ENCODE results near the gene ALS2. TPM values are rescaled to one million over a fixed set of nuclear protein-coding genes. Genes with fewer than 3 reads are reported as not detected.

ALS2 gene
- total RNA-seq, 2 experiments from 2014 or later: 7.0 to 7.2 TPM

DNA sequence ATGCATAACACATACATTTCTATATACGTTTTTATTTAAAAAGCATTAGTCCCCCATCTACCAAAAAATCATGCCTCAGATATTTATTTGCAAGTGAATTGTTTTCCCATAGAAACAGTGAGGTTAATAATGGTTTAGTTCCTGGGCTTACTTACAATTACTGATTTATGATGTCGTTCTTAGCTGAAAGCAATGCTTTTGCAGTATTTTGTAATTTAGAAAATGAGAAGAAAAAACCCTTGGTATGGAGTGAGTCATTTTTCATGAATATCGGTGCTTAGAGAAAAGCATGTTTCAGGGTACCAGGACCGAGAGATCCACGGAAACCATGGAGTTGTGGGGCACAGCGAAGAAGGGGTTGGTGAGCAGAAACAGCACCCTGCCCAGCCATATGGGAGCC, 13.6 kb upstream of the ALS2 start:
- POLR2A ChIA-PET: no interaction called here

DNA sequence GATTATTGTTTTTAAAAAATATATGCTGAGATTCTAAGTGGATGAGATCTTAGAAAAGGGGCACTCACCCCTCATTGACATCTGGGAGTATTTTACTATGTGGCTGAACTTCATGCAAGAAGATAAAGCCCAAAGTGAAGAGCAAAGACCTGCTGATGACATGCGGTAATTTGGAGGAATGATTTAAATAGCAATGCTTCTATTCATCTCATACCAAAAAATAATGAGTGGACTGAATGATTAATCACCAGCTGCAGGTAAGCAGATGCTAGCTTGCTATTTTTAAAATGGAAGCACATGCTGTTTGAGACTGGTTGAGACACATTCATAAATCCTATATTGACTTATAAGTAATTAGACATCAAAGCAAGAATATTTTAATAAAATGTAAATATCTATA, 12.9 kb upstream of the ALS2 start:
- Mint-ChIP-seq H3K9me3 (no peaks in the 10 kb centered on the region), H3K4me3 (no peak overlapping the region), H3K4me1 (ENCODE audit: low read depth) (no peaks in the 10 kb centered on the region), H3K27ac (no peak overlapping the region), H3K36me3 (ENCODE audit: low read depth) (no peaks in the 10 kb centered on the region), H3K27me3 (peaks cover 17% of the 10 kb centered on the region)
- DNase-seq: no peak
- Histone ChIP-seq H3K4me3 (ENCODE audit: low read length) (no peak overlapping the region), H3K9me3 (ENCODE audit: control insufficient read depth in 1 of 2, insufficient read depth in 1 of 2, low read length in 2 of 2) (no peaks in the 10 kb centered on the region), H3K4me1 (ENCODE audit: insufficient read depth, low read length) (no peaks in the 10 kb centered on the region), H3K27ac (ENCODE audit: low read depth in 1 of 2, low read length in 2 of 2) (no peak overlapping the region), H3K36me3 (ENCODE audit: insufficient read depth, low read length) (no peaks in the 10 kb centered on the region), H3K27me3 (ENCODE audit: control insufficient read depth in 1 of 2, insufficient read depth in 2 of 2, low read length in 2 of 2) (no peaks in the 10 kb centered on the region)
- no peak for ATAC-seq (ENCODE audit: poor library complexity)
- TF ChIP-seq, protein P1, sequence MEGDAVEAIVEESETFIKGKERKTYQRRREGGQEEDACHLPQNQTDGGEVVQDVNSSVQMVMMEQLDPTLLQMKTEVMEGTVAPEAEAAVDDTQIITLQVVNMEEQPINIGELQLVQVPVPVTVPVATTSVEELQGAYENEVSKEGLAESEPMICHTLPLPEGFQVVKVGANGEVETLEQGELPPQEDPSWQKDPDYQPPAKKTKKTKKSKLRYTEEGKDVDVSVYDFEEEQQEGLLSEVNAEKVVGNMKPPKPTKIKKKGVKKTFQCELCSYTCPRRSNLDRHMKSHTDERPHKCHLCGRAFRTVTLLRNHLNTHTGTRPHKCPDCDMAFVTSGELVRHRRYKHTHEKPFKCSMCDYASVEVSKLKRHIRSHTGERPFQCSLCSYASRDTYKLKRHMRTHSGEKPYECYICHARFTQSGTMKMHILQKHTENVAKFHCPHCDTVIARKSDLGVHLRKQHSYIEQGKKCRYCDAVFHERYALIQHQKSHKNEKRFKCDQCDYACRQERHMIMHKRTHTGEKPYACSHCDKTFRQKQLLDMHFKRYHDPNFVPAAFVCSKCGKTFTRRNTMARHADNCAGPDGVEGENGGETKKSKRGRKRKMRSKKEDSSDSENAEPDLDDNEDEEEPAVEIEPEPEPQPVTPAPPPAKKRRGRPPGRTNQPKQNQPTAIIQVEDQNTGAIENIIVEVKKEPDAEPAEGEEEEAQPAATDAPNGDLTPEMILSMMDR (IDR thresholded peaks at IDR 0.05): no peak
- CTCF ChIA-PET: no interaction called here
- POLR2A ChIA-PET: no interaction called here
- intact Hi-C loops (cut with DNase I, micrococcal nuclease): no loop called here

More for the DNA sequence above, 13.6 kb upstream of the ALS2 start:
- Mint-ChIP-seq H3K27me3 (peaks cover 13% of the 10 kb centered on the region), H3K4me1 (ENCODE audit: low read depth) (no peaks in the 10 kb centered on the region), H3K4me3 (no peak overlapping the region), H3K9me3 (no peaks in the 10 kb centered on the region), H3K36me3 (ENCODE audit: low read depth) (no peaks in the 10 kb centered on the region), H3K27ac (no peak overlapping the region)
- Histone ChIP-seq H3K4me1 (ENCODE audit: insufficient read depth, low read length) (no peaks in the 10 kb centered on the region), H3K27ac (ENCODE audit: low read depth in 1 of 2, low read length in 2 of 2) (no peak overlapping the region), H3K36me3 (ENCODE audit: insufficient read depth, low read length) (no peaks in the 10 kb centered on the region), H3K9me3 (ENCODE audit: control insufficient read depth in 1 of 2, insufficient read depth in 1 of 2, low read length in 2 of 2) (no peaks in the 10 kb centered on the region), H3K4me3 (ENCODE audit: low read length) (no peak overlapping the region), H3K27me3 (ENCODE audit: control insufficient read depth in 1 of 2, insufficient read depth in 2 of 2, low read length in 2 of 2) (no peaks in the 10 kb centered on the region)
- CTCF ChIA-PET: no interaction called here
- intact Hi-C loops (cut with DNase I, micrococcal nuclease): no loop called here
- TF ChIP-seq, protein P1 (IDR thresholded peaks at IDR 0.05): no peak
- no peak for DNase-seq
- ATAC-seq (ENCODE audit: poor library complexity): no peak

DNA sequence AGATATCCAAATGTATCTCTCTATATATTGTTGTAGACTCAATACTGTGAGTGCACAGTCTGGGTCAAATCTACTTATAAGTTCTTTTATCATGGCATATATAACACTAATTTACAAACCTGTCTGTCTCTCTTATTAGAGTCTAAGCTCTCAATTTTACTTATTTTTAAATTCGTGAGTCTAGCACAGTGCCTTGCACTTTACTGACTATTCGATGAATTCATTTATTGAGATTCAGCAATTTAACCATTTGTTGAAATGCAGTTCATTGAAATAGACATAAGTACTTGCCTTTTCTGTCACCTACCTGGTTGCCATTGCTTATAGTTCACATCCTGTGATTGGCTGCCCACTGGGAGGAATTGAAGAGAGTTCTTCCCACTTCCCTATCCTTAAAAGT, 10.3 kb upstream of the ALS2 start:
- DNase-seq (no peak), ATAC-seq (ENCODE audit: poor library complexity) (no peak)
- H3K4me3 ChIP-seq (ENCODE audit: low read length): no peak overlapping the region
- Mint-ChIP-seq H3K4me1 (ENCODE audit: low read depth) (no peaks in the 10 kb centered on the region), H3K27ac (no peak overlapping the region), H3K27me3 (peaks cover 12% of the 10 kb centered on the region), H3K9me3 (no peaks in the 10 kb centered on the region), H3K36me3 (ENCODE audit: low read depth) (no peaks in the 10 kb centered on the region), H3K4me3 (no peak overlapping the region)
- no peaks in the 10 kb centered on the region for H3K9me3 ChIP-seq (ENCODE audit: control insufficient read depth in 1 of 2, insufficient read depth in 1 of 2, low read length in 2 of 2)
- H3K27me3 ChIP-seq (ENCODE audit: control insufficient read depth in 1 of 2, insufficient read depth in 2 of 2, low read length in 2 of 2): no peaks in the 10 kb centered on the region
- H3K4me1 ChIP-seq (ENCODE audit: insufficient read depth, low read length): no peaks in the 10 kb centered on the region
- ChIA-PET POLR2A (no interaction called here), CTCF (no interaction called here)
- no peak overlapping the region for H3K27ac ChIP-seq (ENCODE audit: low read depth in 1 of 2, low read length in 2 of 2)
- TF ChIP-seq, protein P1 (IDR thresholded peaks at IDR 0.05): no peak
- intact Hi-C loops (cut with DNase I, micrococcal nuclease): no loop called here
- H3K36me3 ChIP-seq (ENCODE audit: insufficient read depth, low read length): no peaks in the 10 kb centered on the region

Measured in CD4-positive, alpha-beta T cell (primary cell).